Naive thymus-derived CD8-positive, alpha-beta T cell (primary cell): ENCODE results near the gene EI24. TPM values are rescaled to one million over a fixed set of nuclear protein-coding genes. Genes with fewer than 3 reads are reported as not detected.
"Not testable (repeated sequence)": the region's sequence is repeated elsewhere in the genome, so short reads cannot be mapped to it uniquely, and the experiment has no call there.

Experiments
- ATAC-seq, 2 donors: fragments of 150-1000 bp; cut with Tn5 transposase in 1 of 2; sonication (Bioruptor Pico), chemical (Tn5 transposase) in 1 of 2; 1 replicate in 1 of 2; 2 replicates in 1 of 2; pipeline ENCODE4 v1.10.0; 2021; ENCODE audit warnings: mild to moderate bottlenecking in 2 of 2, moderate library complexity in 2 of 2
- POLR2A ChIA-PET: fragments of 350-600 bp; sonication (Branson Sonifier 250); formaldehyde crosslinking; loops from one replicate; lab custom pipeline; 2021; ENCODE audit warnings: antibody characterized with exemption; lab: Charles Lee
- DNase-seq, 10 donors: peaks; one replicate each; pipeline versions ENCODE4 v3.0.0 to v3.0.0-alpha.2; 2020 to 2022
- H3K27ac Mint-ChIP-seq, 10 donors: one replicate each; pipeline ENCODE4 v1.8.0; 2020 to 2022; ENCODE audit warnings: mild to moderate bottlenecking in 10 of 10, mixed read lengths in 10 of 10, moderate library complexity in 4 of 10, inconsistent platforms in 1 of 10
- H3K27me3 Mint-ChIP-seq, 5 donors: one replicate each; pipeline ENCODE4 v1.8.0; 2021 to 2022; ENCODE audit warnings: mixed read lengths in 5 of 5
- H3K36me3 Mint-ChIP-seq, 3 donors: one replicate each; pipeline ENCODE4 v1.8.0; 2020 to 2022; ENCODE audit warnings: mixed read lengths in 3 of 3, mild to moderate bottlenecking in 2 of 3, inconsistent platforms in 1 of 3
- H3K4me1 Mint-ChIP-seq, 4 donors: one replicate each; pipeline ENCODE4 v1.8.0; 2021 to 2022; ENCODE audit warnings: mixed read lengths in 4 of 4
- H3K4me3 Mint-ChIP-seq, 10 donors: one replicate each; pipeline ENCODE4 v1.8.0; 2020 to 2022; ENCODE audit warnings: mild to moderate bottlenecking in 10 of 10, mixed read lengths in 10 of 10, moderate library complexity in 6 of 10, inconsistent platforms in 1 of 10
- H3K9me3 Mint-ChIP-seq, 9 donors: one replicate each; pipeline ENCODE4 v1.8.0; 2020 to 2022; ENCODE audit warnings: mixed read lengths in 9 of 9, mild to moderate bottlenecking in 3 of 9, inconsistent platforms in 1 of 9, moderate library complexity in 1 of 9
- polyA plus RNA-seq, 3 donors: library from polyadenylated mRNA; unstranded; fragments of 300-500 nt; fragmentation: Illumina TruSeq; gene quantifications; one replicate each; pipeline ENCODE4 v1.2.3, GENCODE V29; 2021
- total RNA-seq, 8 experiments: library from RNA in 2 of 8; stranded (reverse) in 2 of 8; gene quantifications; one replicate each; pipeline ENCODE4 v1.2.3 and lab custom pipeline; 2021 to 2026

EI24 gene
- total and polyA plus RNA-seq, 5 experiments from 2014 or later = 34.6 to 84.4 (median 56.0) TPM

DNA sequence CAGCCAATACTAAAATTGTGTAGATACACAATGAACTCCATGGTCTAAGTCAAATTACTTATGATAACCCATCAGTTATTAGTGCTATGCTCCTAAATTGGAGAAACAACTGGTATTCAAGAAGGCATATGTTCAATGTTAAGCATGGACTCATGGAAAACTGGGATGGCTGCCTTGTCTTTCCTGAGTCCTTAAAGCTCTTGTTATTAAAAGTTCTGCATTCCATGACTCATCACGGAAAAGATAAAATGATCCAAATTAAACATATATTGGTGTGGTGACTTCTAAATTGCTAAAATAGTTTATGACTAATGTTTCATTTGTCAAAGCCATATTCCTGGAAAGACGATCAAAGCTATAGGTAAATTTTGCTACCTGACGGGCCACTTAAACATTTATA lies 9.4 kb upstream of the EI24 start:
- peaks cover 0 to 17% (median 9%) of the 10 kb centered on the region in 9 donors for H3K9me3 Mint-ChIP-seq
- H3K4me3 Mint-ChIP-seq = no peak overlapping the region
- ATAC-seq (no peak), DNase-seq (no peak)
- peak overlapping the region in 1 of 10 donors; percentile 12 for H3K27ac Mint-ChIP-seq
- peaks cover 0 to 12% (median 0%) of the 10 kb centered on the region in 3 donors for H3K36me3 Mint-ChIP-seq
- H3K4me1 Mint-ChIP-seq = no peaks in the 10 kb centered on the region
- POLR2A ChIA-PET = no interaction called here
- H3K27me3 Mint-ChIP-seq = peaks cover 0 to 3% (median 0%) of the 10 kb centered on the region in 5 donors

DNA sequence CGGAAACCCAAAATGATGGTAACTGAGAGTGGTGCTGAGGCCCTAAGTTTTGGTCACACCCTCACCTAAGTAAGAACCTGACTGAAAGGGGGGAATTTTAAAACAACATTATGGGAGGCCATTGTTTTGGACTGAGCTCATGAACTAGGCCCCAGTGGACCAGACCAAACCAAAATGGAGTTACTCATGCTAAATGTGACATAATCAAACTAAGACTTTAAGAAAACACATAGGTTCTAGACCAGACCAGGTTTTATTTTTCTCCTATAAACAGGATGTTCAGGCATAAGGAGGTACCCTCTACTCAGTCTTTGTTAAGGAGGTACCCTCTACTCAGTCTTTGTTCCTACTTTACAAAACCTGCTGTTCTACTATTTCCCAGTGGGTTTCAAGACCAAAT lies 7.4 kb upstream of the EI24 start:
- H3K27me3 Mint-ChIP-seq = peaks cover 0 to 3% (median 0%) of the 10 kb centered on the region in 5 donors
- H3K36me3 Mint-ChIP-seq = no peaks in the 10 kb centered on the region
- POLR2A ChIA-PET = no interaction called here
- H3K27ac Mint-ChIP-seq = no peak overlapping the region
- H3K9me3 Mint-ChIP-seq = no peaks in the 10 kb centered on the region
- H3K4me1 Mint-ChIP-seq = peaks cover 3 to 10% (median 6%) of the 10 kb centered on the region in 4 donors
- DNase-seq = no peak
- ATAC-seq = no peak
- no peak overlapping the region for H3K4me3 Mint-ChIP-seq

DNA sequence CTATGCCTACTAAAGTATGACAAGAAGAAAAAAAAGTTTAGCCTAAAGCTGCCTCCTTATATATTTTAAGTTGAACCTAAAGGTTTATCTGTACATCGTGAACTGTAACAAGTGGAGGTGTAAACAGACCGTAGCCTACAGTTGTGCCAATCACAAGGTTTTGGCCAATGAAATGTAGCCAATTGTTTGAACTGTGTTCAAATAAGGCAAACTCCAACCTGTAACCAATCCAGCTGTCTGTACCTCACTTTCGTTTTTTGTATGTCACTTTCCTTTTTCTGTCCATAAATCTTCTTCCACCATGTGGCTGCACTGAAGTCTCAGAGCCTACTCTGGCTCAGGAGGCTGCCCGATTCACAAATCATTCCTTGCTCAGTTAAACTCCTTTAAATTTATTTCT lies 6.8 kb upstream of the EI24 start:
- DNase-seq (no peak), ATAC-seq (no peak)
- no peaks in the 10 kb centered on the region for H3K9me3 Mint-ChIP-seq
- POLR2A ChIA-PET = no interaction called here
- H3K36me3 Mint-ChIP-seq = no peaks in the 10 kb centered on the region
- peaks cover 0 to 3% (median 0%) of the 10 kb centered on the region in 5 donors for H3K27me3 Mint-ChIP-seq
- H3K27ac Mint-ChIP-seq = no peak overlapping the region
- peaks cover 5 to 14% (median 11%) of the 10 kb centered on the region in 4 donors for H3K4me1 Mint-ChIP-seq
- no peak overlapping the region for H3K4me3 Mint-ChIP-seq

DNA sequence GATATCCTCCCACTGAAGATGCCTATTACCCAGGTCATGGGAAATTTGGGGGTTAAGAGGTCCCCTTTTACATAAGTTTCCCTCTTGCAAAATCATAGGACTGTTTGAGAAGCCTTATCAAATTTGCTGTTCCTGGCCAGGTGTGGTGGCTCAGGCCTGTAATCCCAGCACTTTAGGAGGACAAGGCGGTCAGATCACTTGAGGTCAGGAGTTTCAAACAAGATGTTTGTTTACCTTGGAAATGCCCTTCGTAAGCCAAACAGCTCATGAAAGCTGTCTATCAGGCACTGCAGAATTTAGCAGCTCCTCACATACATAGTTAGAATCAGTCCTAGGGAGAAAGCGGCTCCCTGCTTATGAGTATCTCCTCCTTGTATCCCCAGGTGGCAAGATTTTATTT lies 4.9 kb upstream of the EI24 start:
- no peak overlapping the region for H3K4me3 Mint-ChIP-seq
- no peaks in the 10 kb centered on the region for H3K9me3 Mint-ChIP-seq
- DNase-seq (no peak), ATAC-seq (no peak)
- POLR2A ChIA-PET = no interaction called here
- no peak overlapping the region for H3K27ac Mint-ChIP-seq
- peaks cover 7 to 17% (median 13%) of the 10 kb centered on the region in 4 donors for H3K4me1 Mint-ChIP-seq
- H3K27me3 Mint-ChIP-seq = no peaks in the 10 kb centered on the region
- no peaks in the 10 kb centered on the region for H3K36me3 Mint-ChIP-seq

DNA sequence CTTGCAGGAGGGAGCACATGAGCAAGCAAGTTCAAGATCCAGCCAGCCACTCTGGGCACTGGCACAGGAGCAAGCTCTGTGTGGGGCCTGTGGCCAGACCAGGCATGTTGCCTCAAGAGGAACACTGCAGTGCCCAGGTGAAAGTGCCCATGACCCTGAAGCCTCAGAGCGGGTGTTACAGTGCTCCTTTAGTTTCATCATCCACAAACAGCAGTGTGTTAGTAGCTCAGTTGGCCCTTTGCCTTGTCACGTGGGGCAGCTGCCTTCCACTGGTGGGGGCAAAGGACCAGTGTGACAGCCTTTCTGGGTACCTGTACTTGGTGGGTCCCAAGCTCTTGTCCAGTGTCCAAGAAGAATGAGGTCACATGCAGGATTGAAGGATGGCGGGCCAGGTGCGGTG lies 3.0 kb upstream of the EI24 start:
- Mint-ChIP-seq H3K36me3 (no peaks in the 10 kb centered on the region), H3K27ac (peak overlapping the region in 6 of 10 donors; percentile 23 to 91 (median 59)), H3K27me3 (no peaks in the 10 kb centered on the region), H3K4me1 (peaks cover 10 to 32% (median 28%) of the 10 kb centered on the region in 4 donors), H3K4me3 (peak overlapping the region in 4 of 10 donors; percentile 24 to 64 (median 46)), H3K9me3 (no peaks in the 10 kb centered on the region)
- POLR2A ChIA-PET = interaction anchor here (2.8 kb wide), 1 partner anchor 26 kb away, joined by 17 read pairs; the partner anchor contains the start of gene STT3A
- no peak for DNase-seq
- no peak for ATAC-seq

DNA sequence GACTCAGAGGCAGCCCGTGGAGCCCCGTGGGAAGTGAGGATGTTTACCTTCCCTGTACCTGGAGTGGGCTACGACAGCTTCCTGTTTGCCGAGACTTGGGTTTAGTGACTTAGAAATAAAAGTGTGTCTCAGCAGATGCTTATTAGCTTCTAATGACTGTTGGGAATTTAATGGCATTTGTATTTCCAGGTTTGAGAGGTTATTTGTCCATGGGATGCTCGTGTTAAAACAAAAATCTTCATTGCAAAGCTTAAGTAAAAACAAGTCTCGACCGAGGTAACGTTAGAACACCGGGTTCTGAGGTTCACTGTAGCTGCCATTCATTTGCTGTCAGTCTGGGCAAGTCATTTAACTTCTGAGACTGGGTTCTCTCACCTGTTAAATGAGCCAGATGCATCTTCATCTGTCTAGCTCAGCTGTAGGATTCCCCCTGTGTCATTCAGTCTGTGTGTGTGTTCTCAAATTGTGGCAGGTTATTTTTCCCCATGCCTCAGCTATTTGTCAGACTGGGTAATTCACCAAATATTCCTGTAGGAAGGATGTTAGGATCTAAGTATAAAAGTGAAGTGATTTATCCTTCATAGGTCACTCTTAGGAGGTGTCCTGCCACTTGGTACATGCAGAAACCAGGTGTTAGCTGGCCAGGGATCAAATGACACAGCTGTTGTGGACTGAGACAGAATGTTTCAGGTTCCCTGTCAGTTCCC lies 791 bp downstream of the EI24 start:
- ATAC-seq (no peak), DNase-seq (peak in 2 of 10 donors; percentile 33 to 35)
- peak overlapping the region; percentile 83 to 94 (median 92) for H3K4me3 Mint-ChIP-seq
- no peaks in the 10 kb centered on the region for H3K9me3 Mint-ChIP-seq
- peak overlapping the region; percentile 71 to 95 (median 90) for H3K27ac Mint-ChIP-seq
- POLR2A ChIA-PET = interaction anchor here (0.5 to 2.0 kb wide), 10 partner anchors 17 to 734 kb away, joined by 3 to 59 read pairs (median 4); partner anchors contain the start of genes CHEK1, DCPS, HYLS1 and STT3A
- H3K4me1 Mint-ChIP-seq = peaks cover 13 to 46% (median 42%) of the 10 kb centered on the region in 4 donors
- H3K36me3 Mint-ChIP-seq = peaks cover 4 to 31% (median 5%) of the 10 kb centered on the region in 3 donors
- H3K27me3 Mint-ChIP-seq = no peaks in the 10 kb centered on the region

DNA sequence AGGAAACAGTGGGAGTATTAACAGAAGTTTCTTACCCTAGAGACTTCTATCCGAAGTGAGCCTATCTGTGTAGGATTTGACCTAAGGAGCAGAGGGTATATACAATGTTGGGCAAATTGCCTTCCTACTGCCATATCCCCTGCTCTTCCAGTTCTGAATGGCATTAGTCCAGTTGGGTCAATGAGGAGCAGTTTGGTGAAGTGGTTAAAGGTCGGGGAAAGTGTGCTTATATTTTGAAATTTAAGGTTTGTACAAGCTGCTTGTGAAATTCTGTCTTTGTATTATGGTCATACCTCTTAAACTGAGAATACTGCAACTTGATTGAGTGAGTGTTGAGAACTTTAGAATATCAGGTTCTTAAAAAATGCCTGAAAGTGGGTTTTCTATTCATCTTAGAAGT lies 1.7 kb downstream of the EI24 start:
- DNase-seq (no peak), ATAC-seq (no peak)
- peaks cover 4 to 39% (median 6%) of the 10 kb centered on the region in 3 donors for H3K36me3 Mint-ChIP-seq
- H3K27ac Mint-ChIP-seq = peak overlapping the region in 9 of 10 donors; percentile 10 to 95 (median 75)
- H3K4me1 Mint-ChIP-seq = peaks cover 13 to 47% (median 42%) of the 10 kb centered on the region in 4 donors
- H3K4me3 Mint-ChIP-seq = peak overlapping the region in 8 of 10 donors; percentile 83 to 94 (median 92)
- no peaks in the 10 kb centered on the region for H3K27me3 Mint-ChIP-seq
- POLR2A ChIA-PET = interaction anchor here (0.6 to 2.0 kb wide), 4 partner anchors 21 to 733 kb away, joined by 3 to 59 read pairs (median 8); partner anchors contain the start of genes CHEK1, DCPS, HYLS1 and STT3A
- no peaks in the 10 kb centered on the region for H3K9me3 Mint-ChIP-seq

DNA sequence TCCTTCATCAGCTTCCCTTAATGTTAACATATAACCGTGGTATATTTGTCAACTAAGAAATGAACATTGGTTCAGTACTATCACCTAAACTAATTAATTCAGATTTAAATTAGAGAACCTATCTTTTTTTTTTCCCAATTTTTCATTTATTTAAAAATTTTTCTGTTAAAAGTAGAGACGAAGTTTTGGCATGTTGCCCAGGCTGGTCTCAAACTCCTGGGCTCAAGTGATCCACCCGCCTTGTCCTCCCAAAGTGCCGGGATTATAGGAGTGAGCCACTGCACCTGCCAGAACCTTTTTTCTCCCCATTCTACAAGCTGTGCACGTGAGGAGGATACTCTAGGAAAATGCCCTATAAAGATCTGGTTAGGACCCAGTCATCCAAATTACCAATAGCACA lies 3.6 kb downstream of the EI24 start:
- no peak for ATAC-seq
- H3K4me1 Mint-ChIP-seq = peaks cover 8 to 33% (median 31%) of the 10 kb centered on the region in 4 donors
- POLR2A ChIA-PET = interaction anchor here (0.6 kb wide), 1 partner anchor 1935 kb away, joined by 4 read pairs; no protein-coding TSS in a partner anchor
- DNase-seq = no peak
- H3K36me3 Mint-ChIP-seq = peaks cover 4 to 54% (median 13%) of the 10 kb centered on the region in 3 donors
- H3K9me3 Mint-ChIP-seq = no peaks in the 10 kb centered on the region
- H3K4me3 Mint-ChIP-seq = no peak overlapping the region
- no peaks in the 10 kb centered on the region for H3K27me3 Mint-ChIP-seq
- no peak overlapping the region for H3K27ac Mint-ChIP-seq

DNA sequence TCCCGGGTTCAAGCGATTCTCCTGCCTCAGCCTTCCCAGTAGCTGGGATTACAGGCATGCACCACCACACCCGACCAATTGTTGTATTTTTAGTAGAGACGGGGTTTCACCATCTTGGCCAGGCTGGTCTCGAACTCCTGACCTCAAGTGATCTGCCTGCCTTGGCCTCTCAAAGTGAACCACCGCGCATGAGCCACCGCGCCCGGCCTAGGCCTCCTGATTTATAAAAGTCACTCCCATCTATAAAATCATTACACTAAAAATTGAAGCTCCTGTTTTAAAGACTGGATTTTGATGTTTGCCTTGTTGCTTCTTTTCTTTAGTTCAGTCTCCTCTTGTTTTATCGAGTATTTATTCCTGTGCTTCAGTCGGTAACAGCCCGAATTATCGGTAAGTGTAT lies 7.9 kb downstream of the EI24 start:
- peak overlapping the region in 2 of 10 donors; percentile 25 to 65 for H3K27ac Mint-ChIP-seq
- H3K9me3 Mint-ChIP-seq, ATAC-seq, H3K27me3 Mint-ChIP-seq, DNase-seq, H3K4me1 Mint-ChIP-seq, H3K4me3 Mint-ChIP-seq, POLR2A ChIA-PET: not testable (repeated sequence)
- peaks cover 4 to 86% (median 21%) of the 10 kb centered on the region in 3 donors for H3K36me3 Mint-ChIP-seq

DNA sequence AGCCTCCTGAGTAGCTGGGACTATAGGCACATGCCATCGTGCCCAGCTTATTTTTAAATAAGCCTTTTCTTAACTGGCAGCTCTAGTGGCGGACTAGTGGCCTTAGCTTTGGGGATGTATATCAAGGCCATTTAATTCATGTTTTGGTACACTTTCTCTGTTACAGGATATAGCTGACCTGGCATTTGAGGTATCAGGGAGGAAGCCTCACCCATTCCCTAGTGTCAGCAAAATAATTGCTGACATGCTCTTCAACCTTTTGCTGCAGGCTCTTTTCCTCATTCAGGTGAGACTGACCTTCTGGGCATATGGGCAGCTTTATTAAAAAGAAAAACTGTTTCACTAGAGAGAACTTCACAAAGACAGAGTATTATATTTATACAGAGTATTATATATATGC lies 9.5 kb downstream of the EI24 start:
- DNase-seq (no peak), ATAC-seq (no peak)
- peaks cover 11 to 87% (median 27%) of the 10 kb centered on the region in 3 donors for H3K36me3 Mint-ChIP-seq
- POLR2A ChIA-PET = no interaction called here
- no peaks in the 10 kb centered on the region for H3K27me3 Mint-ChIP-seq
- peaks cover 0 to 3% (median under 1%) of the 10 kb centered on the region in 4 donors for H3K4me1 Mint-ChIP-seq
- no peak overlapping the region for H3K4me3 Mint-ChIP-seq
- no peak overlapping the region for H3K27ac Mint-ChIP-seq
- no peaks in the 10 kb centered on the region for H3K9me3 Mint-ChIP-seq

DNA sequence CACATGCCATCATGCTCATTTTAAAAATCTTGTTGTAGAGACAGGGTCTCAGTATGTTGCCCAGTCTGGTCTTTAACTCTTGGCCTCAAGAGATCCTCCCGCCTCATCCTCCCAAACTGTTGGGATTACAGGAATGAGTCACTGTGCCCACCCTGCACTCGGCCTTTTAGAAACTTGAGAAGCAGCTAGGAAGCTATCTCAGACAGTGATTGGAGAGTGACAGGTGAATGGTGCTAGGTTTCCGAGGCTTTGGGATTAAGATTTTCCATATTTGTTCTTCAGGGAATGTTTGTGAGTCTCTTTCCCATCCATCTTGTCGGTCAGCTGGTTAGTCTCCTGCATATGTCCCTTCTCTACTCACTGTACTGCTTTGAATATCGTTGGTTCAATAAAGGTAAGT lies 10.5 kb downstream of the EI24 start:
- no peak overlapping the region for H3K27ac Mint-ChIP-seq
- H3K9me3 Mint-ChIP-seq = no peaks in the 10 kb centered on the region
- POLR2A ChIA-PET = no interaction called here
- no peak for ATAC-seq
- H3K27me3 Mint-ChIP-seq = no peaks in the 10 kb centered on the region
- no peak for DNase-seq
- peaks cover 12 to 88% (median 32%) of the 10 kb centered on the region in 3 donors for H3K36me3 Mint-ChIP-seq
- peaks cover 0 to 3% (median 0%) of the 10 kb centered on the region in 4 donors for H3K4me1 Mint-ChIP-seq
- H3K4me3 Mint-ChIP-seq = no peak overlapping the region

DNA sequence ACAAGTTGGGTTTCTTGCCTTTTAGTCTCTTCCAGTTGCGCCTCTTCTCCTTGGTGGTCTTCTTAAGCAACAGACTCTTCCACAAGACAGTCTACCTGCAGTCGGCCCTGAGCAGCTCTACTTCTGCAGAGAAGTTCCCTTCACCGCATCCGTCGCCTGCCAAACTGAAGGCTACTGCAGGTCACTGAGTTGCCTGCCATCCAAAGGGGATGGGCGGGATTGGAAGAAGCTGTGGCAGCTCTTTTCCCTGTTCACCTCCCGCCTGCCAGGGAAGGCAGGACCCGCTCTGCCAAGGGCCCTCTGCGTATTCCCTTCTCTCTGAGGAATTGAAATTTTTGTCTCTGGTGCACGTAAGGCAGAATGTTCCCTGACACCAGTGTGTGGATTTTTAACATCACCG lies 14.2 kb downstream of the EI24 start:
- Mint-ChIP-seq H3K27ac (peak overlapping the region in 1 of 10 donors; percentile 78), H3K9me3 (no peaks in the 10 kb centered on the region), H3K4me3 (no peak overlapping the region), H3K27me3 (no peaks in the 10 kb centered on the region), H3K4me1 (peaks cover 0 to 2% (median 0%) of the 10 kb centered on the region in 4 donors), H3K36me3 (peaks cover 12 to 66% (median 21%) of the 10 kb centered on the region in 3 donors)
- ATAC-seq (no peak), DNase-seq (no peak)
- POLR2A ChIA-PET = interaction anchor here (1.0 kb wide), 1 partner anchor 9 kb away, joined by 4 read pairs; the partner anchor contains the start of gene STT3A

DNA sequence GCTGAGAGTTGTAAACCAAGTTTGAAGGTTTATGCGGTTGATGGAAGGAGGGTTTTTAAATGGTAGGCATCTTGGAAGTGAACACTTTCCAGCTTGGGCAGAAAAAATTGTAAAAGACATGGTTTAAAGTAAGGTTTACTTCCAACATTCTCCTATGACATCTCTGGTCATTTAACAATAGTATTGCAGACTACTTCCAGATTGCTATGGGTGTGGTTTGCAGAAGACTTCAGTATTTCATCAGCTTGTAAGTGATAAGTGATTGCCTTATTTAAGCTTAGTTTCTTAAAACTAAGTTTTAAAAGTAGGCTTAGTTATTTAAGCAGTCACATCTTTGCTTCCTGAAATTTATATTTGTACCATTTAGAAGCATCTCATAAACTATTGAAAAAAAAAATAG lies 16.2 kb downstream of the EI24 start:
- Mint-ChIP-seq H3K9me3 (no peaks in the 10 kb centered on the region), H3K4me3 (no peak overlapping the region), H3K27me3 (no peaks in the 10 kb centered on the region), H3K36me3 (peaks cover 12 to 49% (median 18%) of the 10 kb centered on the region in 3 donors), H3K4me1 (peaks cover 0 to 2% (median 0%) of the 10 kb centered on the region in 4 donors), H3K27ac (no peak overlapping the region)
- ATAC-seq = no peak
- DNase-seq = no peak
- POLR2A ChIA-PET = no interaction called here
